MCF 10A (cell line): ENCODE results near the gene MOSPD3. TPM values are rescaled to one million over a fixed set of nuclear protein-coding genes. Genes with fewer than 3 reads are reported as not detected.
"Not testable (repeated sequence)": the region's sequence is repeated elsewhere in the genome, so short reads cannot be mapped to it uniquely, and the experiment has no call there.

Source experiments
- BruUV-seq: library from RNA; stranded (reverse); fragments of 400-500 nt; replicated peaks from 2 replicates; lab custom pipeline; 2021; lab: Mats Ljungman, UMichigan
- CTCF ChIA-PET: fragments of 300-600 bp; sonication (Branson Sonifier 250); formaldehyde crosslinking; extraction: SDS; loops from one replicate; lab custom pipeline; 2021; ENCODE audit warnings: antibody characterized with exemption, inconsistent platforms; lab: Yijun Ruan, JAX
- POLR2A ChIA-PET: fragments of 300-600, 350-650 bp; sonication (Branson Sonifier 250); formaldehyde crosslinking; extraction: SDS; loops from one replicate; lab custom pipeline; 2020; ENCODE audit warnings: antibody characterized with exemption, inconsistent platforms; lab: Yijun Ruan, JAX
- DNase-seq: peaks from one replicate; pipeline ENCODE4 v3.0.0-alpha.2; 2018; ENCODE audit not compliant: unreplicated experiment
- H3K27ac Mint-ChIP-seq: one replicate; pipeline ENCODE4 v1.8.0; 2022; ENCODE audit warnings: mild to moderate bottlenecking, low read depth, mixed read lengths; ENCODE audit not compliant: unreplicated experiment
- H3K27me3 Mint-ChIP-seq: one replicate; pipeline ENCODE4 v1.8.0; 2022; ENCODE audit warnings: mixed read lengths; ENCODE audit not compliant: insufficient read depth, unreplicated experiment
- H3K36me3 Mint-ChIP-seq: one replicate; pipeline ENCODE4 v1.8.0; 2022; ENCODE audit warnings: mild to moderate bottlenecking, moderate library complexity, mixed read lengths; ENCODE audit not compliant: insufficient read depth, unreplicated experiment
- H3K4me1 Mint-ChIP-seq: one replicate; pipeline ENCODE4 v1.8.0; 2022; ENCODE audit warnings: mixed read lengths; ENCODE audit not compliant: insufficient read depth, unreplicated experiment
- H3K4me3 Mint-ChIP-seq: one replicate; pipeline ENCODE4 v1.8.0; 2022; ENCODE audit warnings: mild to moderate bottlenecking, moderate library complexity, mixed read lengths; ENCODE audit not compliant: unreplicated experiment
- H3K9me3 Mint-ChIP-seq: one replicate; pipeline ENCODE4 v1.8.0; 2022; ENCODE audit warnings: mixed read lengths; ENCODE audit not compliant: unreplicated experiment
- intact Hi-C: fragments of 100-400 bp; cut with micrococcal nuclease; formaldehyde crosslinking; loops from 2 replicates; pipeline ENCODE4 v1.14.1; 2022
- total RNA-seq: library from RNA; stranded (reverse); gene quantifications from 2 replicates; pipeline ENCODE4 v1.2.3, GENCODE V29; 2022
- TF ChIP-seq, protein P1 (sequence below): fragments of 200-600 bp; IDR thresholded peaks from one replicate; pipeline ENCODE4 v1.8.0; 2022; ENCODE audit warnings: antibody characterized with exemption, mild to moderate bottlenecking; ENCODE audit not compliant: unreplicated experiment

The MOSPD3 gene
- total RNA-seq, 1 experiment from 2014 or later: 7.4 TPM

DNA sequence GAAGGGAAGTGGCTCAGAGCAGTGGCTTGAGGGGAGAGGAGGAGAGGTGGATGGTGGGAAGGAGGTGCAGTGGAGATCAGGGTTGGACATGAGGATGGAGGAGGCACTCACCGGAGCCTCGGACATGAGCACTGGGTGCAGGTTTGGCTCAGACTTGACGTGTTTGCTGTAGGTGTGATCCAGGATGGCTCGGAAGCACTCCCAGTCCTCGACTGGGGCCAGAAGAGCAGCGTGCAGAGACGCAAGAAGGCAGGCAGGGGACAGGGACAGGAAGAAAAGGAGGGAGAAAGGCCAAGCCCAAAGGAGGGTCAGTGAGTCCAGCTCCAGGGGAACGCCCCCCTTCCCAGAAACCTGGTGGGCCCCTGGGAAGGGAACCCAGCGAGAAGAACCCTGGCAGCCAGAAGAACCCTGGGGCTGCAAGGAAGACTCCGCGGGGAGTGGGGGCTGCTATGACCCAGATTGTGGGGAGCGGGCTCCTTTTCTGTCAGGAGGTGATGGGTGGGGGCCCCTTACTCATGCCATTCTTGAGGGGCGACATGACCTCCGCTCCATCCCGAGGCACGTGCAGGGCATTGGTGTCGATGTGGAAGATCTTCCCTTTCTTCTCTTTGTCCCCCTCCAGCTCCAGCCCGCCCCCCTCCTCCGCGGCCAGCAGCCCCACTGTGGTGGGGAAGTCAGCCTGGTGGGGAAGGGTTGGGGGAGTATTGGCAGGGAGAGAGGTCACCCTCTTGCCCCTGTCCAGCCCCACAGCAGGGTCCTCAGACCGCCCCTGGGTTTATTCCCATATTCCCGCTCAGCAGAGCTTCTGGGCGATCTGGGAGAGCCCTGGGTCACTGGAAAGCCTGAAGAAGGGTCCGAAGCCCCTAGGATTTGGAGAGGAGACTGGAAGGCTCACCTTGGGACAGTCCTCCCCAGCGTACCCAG lies 42.8 kb downstream of the MOSPD3 start:
- CTCF ChIA-PET: no interaction called here
- Mint-ChIP-seq H3K36me3 (no peaks in the 10 kb centered on the region), H3K4me3 (no peak overlapping the region), H3K4me1 (no peaks in the 10 kb centered on the region), H3K27me3 (peaks cover 14% of the 10 kb centered on the region), H3K9me3 (no peaks in the 10 kb centered on the region), H3K27ac (no peak overlapping the region)
- POLR2A ChIA-PET: no interaction called here
- intact Hi-C loops: no loop called here
- TF ChIP-seq, protein P1, sequence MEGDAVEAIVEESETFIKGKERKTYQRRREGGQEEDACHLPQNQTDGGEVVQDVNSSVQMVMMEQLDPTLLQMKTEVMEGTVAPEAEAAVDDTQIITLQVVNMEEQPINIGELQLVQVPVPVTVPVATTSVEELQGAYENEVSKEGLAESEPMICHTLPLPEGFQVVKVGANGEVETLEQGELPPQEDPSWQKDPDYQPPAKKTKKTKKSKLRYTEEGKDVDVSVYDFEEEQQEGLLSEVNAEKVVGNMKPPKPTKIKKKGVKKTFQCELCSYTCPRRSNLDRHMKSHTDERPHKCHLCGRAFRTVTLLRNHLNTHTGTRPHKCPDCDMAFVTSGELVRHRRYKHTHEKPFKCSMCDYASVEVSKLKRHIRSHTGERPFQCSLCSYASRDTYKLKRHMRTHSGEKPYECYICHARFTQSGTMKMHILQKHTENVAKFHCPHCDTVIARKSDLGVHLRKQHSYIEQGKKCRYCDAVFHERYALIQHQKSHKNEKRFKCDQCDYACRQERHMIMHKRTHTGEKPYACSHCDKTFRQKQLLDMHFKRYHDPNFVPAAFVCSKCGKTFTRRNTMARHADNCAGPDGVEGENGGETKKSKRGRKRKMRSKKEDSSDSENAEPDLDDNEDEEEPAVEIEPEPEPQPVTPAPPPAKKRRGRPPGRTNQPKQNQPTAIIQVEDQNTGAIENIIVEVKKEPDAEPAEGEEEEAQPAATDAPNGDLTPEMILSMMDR: no peak
- BruUV-seq: no TSS peak
- DNase-seq: no peak

DNA sequence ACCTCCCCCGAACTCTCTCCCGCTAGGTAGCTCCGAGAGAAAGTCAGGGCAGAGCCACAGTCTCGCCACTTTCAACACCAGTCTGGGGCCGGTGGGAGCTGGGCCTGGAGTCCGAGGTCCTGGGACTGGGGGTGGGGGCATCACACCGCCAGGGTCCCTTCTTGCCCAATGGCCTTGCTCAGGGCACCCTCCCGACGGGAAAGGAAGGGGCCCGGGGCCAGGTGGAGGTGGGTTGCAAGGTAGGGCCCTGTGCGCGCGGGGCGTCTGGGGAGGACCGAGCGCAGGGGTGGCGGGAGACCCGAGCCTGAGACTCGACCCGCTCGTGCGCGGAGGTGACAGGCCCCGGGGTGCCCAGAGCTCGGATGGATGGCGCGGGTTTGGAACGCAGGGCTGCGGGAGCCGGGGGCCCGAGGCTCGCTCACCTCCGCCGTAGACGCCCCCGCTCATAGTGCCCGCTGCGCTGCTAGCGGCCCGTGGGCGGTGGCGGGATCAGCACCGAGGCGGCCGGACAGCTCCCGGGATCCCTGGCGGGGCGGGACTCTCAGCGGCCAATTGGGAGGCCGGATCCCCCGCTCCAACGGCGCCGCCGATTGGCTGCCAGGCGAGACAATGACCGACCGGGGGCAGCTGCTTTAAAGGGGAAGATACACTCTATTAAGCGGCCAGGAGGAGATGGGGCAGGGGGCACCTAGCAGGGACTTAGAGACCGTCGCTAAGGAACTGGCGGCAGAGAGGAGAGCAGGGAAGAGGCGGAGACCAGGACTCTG lies 43.8 kb downstream of the MOSPD3 start, which contains the start of gene ACTL6B:
Gene ACTL6B (minus strand): TSS at position 541 of the 767 bp plus-strand sequence. CDS start 94 bp downstream, at position 447.
- TF ChIP-seq, protein P1: no peak
- peaks cover 14% of the 10 kb centered on the region for H3K27me3 Mint-ChIP-seq
- no peaks in the 10 kb centered on the region for H3K36me3 Mint-ChIP-seq
- no peak for DNase-seq
- no peak within 1 kb of the TSS for H3K27ac Mint-ChIP-seq
- H3K9me3 Mint-ChIP-seq: no peaks in the 10 kb centered on the region
- peaks cover 1% of the 10 kb centered on the region for H3K4me1 Mint-ChIP-seq
- BruUV-seq: no TSS peak
- CTCF ChIA-PET: interaction anchor here (0.6 to 1.0 kb wide), 2 partner anchors 49 to 96 kb away, joined by 3 to 4 read pairs; no protein-coding TSS in a partner anchor
- intact Hi-C loops: no loop called here
- POLR2A ChIA-PET: no interaction called here
- H3K4me3 Mint-ChIP-seq: no peak within 1 kb of the TSS

DNA sequence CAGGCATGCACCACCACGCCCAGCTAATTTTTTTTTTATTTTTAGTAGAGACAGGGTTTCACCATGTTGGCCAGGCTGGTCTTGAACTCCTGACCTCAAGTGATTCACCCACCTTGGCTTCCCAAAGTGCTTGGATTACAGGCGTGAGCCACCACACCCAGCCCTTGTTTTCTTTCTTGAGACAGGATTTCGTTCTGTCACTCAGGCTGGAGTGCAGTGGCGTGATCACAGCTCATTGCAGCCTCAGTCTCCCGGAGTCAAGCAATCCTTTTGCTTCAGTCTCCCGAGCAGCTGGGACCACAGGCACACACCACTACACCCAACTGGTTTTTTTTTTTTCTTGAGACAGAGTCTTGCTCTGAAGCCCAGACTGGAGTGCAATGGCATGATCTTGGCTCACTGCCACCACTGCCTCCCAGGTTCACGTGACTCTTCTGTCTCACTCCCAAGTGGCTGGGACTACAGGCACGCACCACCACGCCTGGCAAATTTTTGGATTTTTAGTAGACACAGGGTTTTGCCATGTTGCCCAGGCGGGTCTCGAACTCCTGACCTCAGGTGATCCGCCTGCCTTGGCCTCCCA lies 49.9 kb downstream of the MOSPD3 start:
- DNase-seq, H3K4me1 Mint-ChIP-seq, H3K27ac Mint-ChIP-seq, BruUV-seq, H3K36me3 Mint-ChIP-seq, H3K27me3 Mint-ChIP-seq, H3K9me3 Mint-ChIP-seq, H3K4me3 Mint-ChIP-seq, intact Hi-C loops: not testable (repeated sequence)
- ChIA-PET CTCF (interaction anchor here (0.6 kb wide), 1 partner anchor 373 kb away, joined by 4 read pairs; no protein-coding TSS in a partner anchor), POLR2A (interaction anchor here (0.7 kb wide), 2 partner anchors 59 to 76 kb away, joined by 3 read pairs; partner anchors contain the start of gene FBXO24)

Other genes starting within 250 kb of the MOSPD3 start
- 0.65 and 1.6 TPM in 2 replicates for gene PILRA, start 239.1 kb upstream of the MOSPD3 start, total RNA-seq
- 6.5 and 8.5 TPM in 2 replicates for gene ZCWPW1, start 183.8 kb upstream of the MOSPD3 start, total RNA-seq
- gene MEPCE, start 182.7 kb upstream of the MOSPD3 start, total RNA-seq: 42.8 and 59.9 TPM in 2 replicates
- gene PPP1R35, start 176.0 kb upstream of the MOSPD3 start, total RNA-seq: 38.5 and 45.3 TPM in 2 replicates
- 0.49 and 0.74 TPM in 2 replicates for gene SPACDR, start 148.3 kb upstream of the MOSPD3 start, total RNA-seq
- 36.0 and 43.8 TPM in 2 replicates for gene TSC22D4, start 133.3 kb upstream of the MOSPD3 start, total RNA-seq
- 0.21 TPM in 1 of 2 replicates, not detected in the other for gene NYAP1, start 128.6 kb upstream of the MOSPD3 start, total RNA-seq
- gene AGFG2, start 73.3 kb upstream of the MOSPD3 start, total RNA-seq: 8.4 and 11.9 TPM in 2 replicates
- 1.2 and 2.9 TPM in 2 replicates for gene SAP25, start 38.6 kb upstream of the MOSPD3 start, total RNA-seq
- 21.4 and 22.3 TPM in 2 replicates for gene LRCH4, start 26.4 kb upstream of the MOSPD3 start, total RNA-seq
- gene FBXO24, start 26.2 kb upstream of the MOSPD3 start, total RNA-seq: 0.37 and 1.1 TPM in 2 replicates
- gene PCOLCE, start 10.2 kb upstream of the MOSPD3 start, total RNA-seq: 2.0 and 3.6 TPM in 2 replicates
- not detected in 2 replicates for gene TFR2, start 29.0 kb downstream of the MOSPD3 start, total RNA-seq
- not detected in 2 replicates for gene ACTL6B, start 43.9 kb downstream of the MOSPD3 start, total RNA-seq
- 196 and 201 TPM in 2 replicates for gene GNB2, start 61.2 kb downstream of the MOSPD3 start, total RNA-seq
- gene GIGYF1, start 81.7 kb downstream of the MOSPD3 start, total RNA-seq: 37.6 and 40.1 TPM in 2 replicates
- 49.0 and 59.2 TPM in 2 replicates for gene POP7, start 93.6 kb downstream of the MOSPD3 start, total RNA-seq
- gene EPO, start 107.9 kb downstream of the MOSPD3 start, total RNA-seq: not detected in 2 replicates
- not detected in 2 replicates for gene ZAN, start 121.1 kb downstream of the MOSPD3 start, total RNA-seq
- gene EPHB4, start 215.0 kb downstream of the MOSPD3 start, total RNA-seq: 48.8 and 51.3 TPM in 2 replicates
- 19.2 and 21.0 TPM in 2 replicates for gene SLC12A9, start 240.2 kb downstream of the MOSPD3 start, total RNA-seq